Stimulated activated naive CD4-positive, alpha-beta T cell treated with Interleukin-2 at 50 U/mL for 16 hours (primary cell): Measurements from ENCODE around the gene TRIM14.
A peak's percentile ranks its signal among the peaks of the same experiment; 100 is the strongest.
"Not testable (repeated sequence)": the region's sequence is repeated elsewhere in the genome, so short reads cannot be mapped to it uniquely, and the experiment has no call there.

Experiments used
- DNase-seq: peaks from one replicate; lab custom pipeline; 2025; lab: John Stamatoyannopoulos, UW

Gene TRIM14

GRCh38 chr9:98049288-98050072, 69.5 kb downstream of the TRIM14 start:
- no peak for DNase-seq

- DNase-seq, result no peak
Observed at GRCh38 chr9:98047002-98047401, 72.0 kb downstream of the TRIM14 start.

- no peak for DNase-seq
Observed at GRCh38 chr9:98046180-98046543, 72.9 kb downstream of the TRIM14 start.

GRCh38 chr9:98045234-98046179, 73.5 kb downstream of the TRIM14 start:
- DNase-seq, result peak; percentile 3

GRCh38 chr9:98043915-98044314, 75.1 kb downstream of the TRIM14 start:
- no peak for DNase-seq

- no peak for DNase-seq
Observed at GRCh38 chr9:98040212-98040611, 78.8 kb downstream of the TRIM14 start.

- no peak for DNase-seq
Observed at GRCh38 chr9:98039607-98040017, 79.4 kb downstream of the TRIM14 start.

- no peak for DNase-seq
Observed at GRCh38 chr9:98038958-98039357, 80.1 kb downstream of the TRIM14 start.

- DNase-seq, result no peak
Observed at GRCh38 chr9:98037357-98037756, 81.7 kb downstream of the TRIM14 start.

GRCh38 chr9:98034593-98035546, 84.2 kb downstream of the TRIM14 start:
- peak; percentile 82 for DNase-seq

- DNase-seq, result no peak
Observed at GRCh38 chr9:98031935-98032334, 87.1 kb downstream of the TRIM14 start.

GRCh38 chr9:98031169-98031568, 87.9 kb downstream of the TRIM14 start:
- DNase-seq, result no peak

GRCh38 chr9:98024702-98025101, 94.3 kb downstream of the TRIM14 start:
- no peak for DNase-seq

GRCh38 chr9:98022447-98022846, 96.6 kb downstream of the TRIM14 start:
- no peak for DNase-seq

GRCh38 chr9:98021306-98022040, 97.5 kb downstream of the TRIM14 start:
- DNase-seq, result no peak

GRCh38 chr9:98020476-98021145, 98.4 kb downstream of the TRIM14 start:
- no peak for DNase-seq

GRCh38 chr9:98019869-98020268, 99.2 kb downstream of the TRIM14 start:
- not testable (repeated sequence) for DNase-seq
